Stimulated activated naive CD8-positive, alpha-beta T cell treated with anti-CD3 and anti-CD28 coated beads, Interleukin-15, amount 100 ng/mL, for 72 hours (primary cell): ENCODE data around the gene SDC4.

ENCODE experiments used
- ATAC-seq: fragments of 150-1000 bp; cut with Tn5 transposase; 2 replicates; pipeline ENCODE4 v1.10.0; 2021; ENCODE audit warnings: mild to moderate bottlenecking, moderate library complexity
- DNase-seq, 2 donors: peaks; one replicate each; pipeline ENCODE4 v3.0.0; 2021 to 2022
- H3K27ac Mint-ChIP-seq, 2 donors: one replicate each; pipeline ENCODE4 v1.8.0; 2022; ENCODE audit warnings: mild to moderate bottlenecking in 2 of 2, mixed read lengths in 2 of 2, moderate library complexity in 2 of 2
- H3K27me3 Mint-ChIP-seq: one replicate; pipeline ENCODE4 v1.8.0; 2022; ENCODE audit warnings: mixed read lengths
- H3K4me1 Mint-ChIP-seq: one replicate; pipeline ENCODE4 v1.8.0; 2022; ENCODE audit warnings: mild to moderate bottlenecking, mixed read lengths
- H3K4me3 Mint-ChIP-seq, 2 donors: one replicate each; pipeline ENCODE4 v1.8.0; 2022; ENCODE audit warnings: mild to moderate bottlenecking in 2 of 2, mixed read lengths in 2 of 2, moderate library complexity in 1 of 2
- H3K9me3 Mint-ChIP-seq, 2 donors: one replicate each; pipeline ENCODE4 v1.8.0; 2022; ENCODE audit warnings: mixed read lengths in 2 of 2

The SDC4 gene

GRCh38 chr20:45341579-45341938 lies 6.7 kb downstream of the SDC4 start:
- H3K27me3 Mint-ChIP-seq = peaks cover 12% of the 10 kb centered on the region
- H3K9me3 Mint-ChIP-seq = no peaks in the 10 kb centered on the region
- H3K4me3 Mint-ChIP-seq = no peak overlapping the region
- H3K27ac Mint-ChIP-seq = no peak overlapping the region
- H3K4me1 Mint-ChIP-seq = peaks cover 50% of the 10 kb centered on the region
- no peak for ATAC-seq
- no peak for DNase-seq

GRCh38 chr20:45340951-45341350 lies 7.3 kb downstream of the SDC4 start:
- ATAC-seq (no peak), DNase-seq (no peak)
- Mint-ChIP-seq H3K27ac (no peak overlapping the region), H3K4me1 (peaks cover 44% of the 10 kb centered on the region), H3K9me3 (no peaks in the 10 kb centered on the region), H3K27me3 (peaks cover 12% of the 10 kb centered on the region), H3K4me3 (no peak overlapping the region)

- H3K27ac Mint-ChIP-seq = no peak overlapping the region
- no peak for ATAC-seq
- no peak overlapping the region for H3K4me3 Mint-ChIP-seq
- peaks cover 38% of the 10 kb centered on the region for H3K4me1 Mint-ChIP-seq
- H3K9me3 Mint-ChIP-seq = no peaks in the 10 kb centered on the region
- DNase-seq = no peak
- H3K27me3 Mint-ChIP-seq = peaks cover 7% of the 10 kb centered on the region
Observed at GRCh38 chr20:45340236-45340847, 7.9 kb downstream of the SDC4 start.

GRCh38 chr20:45339799-45340198 lies 8.4 kb downstream of the SDC4 start:
- Mint-ChIP-seq H3K4me1 (peaks cover 33% of the 10 kb centered on the region), H3K27me3 (peaks cover 1% of the 10 kb centered on the region), H3K9me3 (no peaks in the 10 kb centered on the region), H3K27ac (no peak overlapping the region), H3K4me3 (no peak overlapping the region)
- ATAC-seq (no peak), DNase-seq (no peak)

- DNase-seq = no peak
- no peak overlapping the region for H3K27ac Mint-ChIP-seq
- H3K9me3 Mint-ChIP-seq = no peaks in the 10 kb centered on the region
- H3K4me3 Mint-ChIP-seq = no peak overlapping the region
- H3K27me3 Mint-ChIP-seq = no peaks in the 10 kb centered on the region
- H3K4me1 Mint-ChIP-seq = peaks cover 25% of the 10 kb centered on the region
- no peak for ATAC-seq
Observed at GRCh38 chr20:45339084-45339483, 9.1 kb downstream of the SDC4 start.

GRCh38 chr20:45338121-45339030 lies 9.8 kb downstream of the SDC4 start:
- H3K9me3 Mint-ChIP-seq = no peaks in the 10 kb centered on the region
- no peak overlapping the region for H3K4me3 Mint-ChIP-seq
- H3K27ac Mint-ChIP-seq = no peak overlapping the region
- H3K27me3 Mint-ChIP-seq = no peaks in the 10 kb centered on the region
- H3K4me1 Mint-ChIP-seq = peaks cover 21% of the 10 kb centered on the region
- no peak for DNase-seq
- no peak for ATAC-seq

GRCh38 chr20:45337367-45338120 lies 10.7 kb downstream of the SDC4 start:
- ATAC-seq (no peak), DNase-seq (no peak)
- Mint-ChIP-seq H3K27ac (peak overlapping the region in 1 of 2 donors; percentile 44), H3K9me3 (no peaks in the 10 kb centered on the region), H3K4me3 (no peak overlapping the region), H3K27me3 (no peaks in the 10 kb centered on the region), H3K4me1 (peaks cover 13% of the 10 kb centered on the region)

GRCh38 chr20:45336530-45337366 lies 11.5 kb downstream of the SDC4 start:
- no peak overlapping the region for H3K4me3 Mint-ChIP-seq
- no peak for DNase-seq
- no peaks in the 10 kb centered on the region for H3K27me3 Mint-ChIP-seq
- no peaks in the 10 kb centered on the region for H3K9me3 Mint-ChIP-seq
- H3K27ac Mint-ChIP-seq = peak overlapping the region in 1 of 2 donors; percentile 44
- peaks cover 8% of the 10 kb centered on the region for H3K4me1 Mint-ChIP-seq
- ATAC-seq = no peak

- H3K4me3 Mint-ChIP-seq = no peak overlapping the region
- no peaks in the 10 kb centered on the region for H3K27me3 Mint-ChIP-seq
- no peaks in the 10 kb centered on the region for H3K4me1 Mint-ChIP-seq
- ATAC-seq (no peak), DNase-seq (no peak)
- H3K9me3 Mint-ChIP-seq = no peaks in the 10 kb centered on the region
- H3K27ac Mint-ChIP-seq = no peak overlapping the region
Observed at GRCh38 chr20:45330476-45330875, 17.7 kb downstream of the SDC4 start.

GRCh38 chr20:45329497-45330319 lies 18.5 kb downstream of the SDC4 start:
- ATAC-seq (no peak), DNase-seq (no peak)
- no peak overlapping the region for H3K27ac Mint-ChIP-seq
- H3K9me3 Mint-ChIP-seq = no peaks in the 10 kb centered on the region
- no peak overlapping the region for H3K4me3 Mint-ChIP-seq
- H3K4me1 Mint-ChIP-seq = no peaks in the 10 kb centered on the region
- no peaks in the 10 kb centered on the region for H3K27me3 Mint-ChIP-seq

GRCh38 chr20:45328451-45328850 lies 19.8 kb downstream of the SDC4 start:
- no peaks in the 10 kb centered on the region for H3K9me3 Mint-ChIP-seq
- no peak for ATAC-seq
- no peak overlapping the region for H3K4me3 Mint-ChIP-seq
- H3K4me1 Mint-ChIP-seq = no peaks in the 10 kb centered on the region
- no peak for DNase-seq
- no peak overlapping the region for H3K27ac Mint-ChIP-seq
- no peaks in the 10 kb centered on the region for H3K27me3 Mint-ChIP-seq

GRCh38 chr20:45325371-45325770 lies 22.9 kb downstream of the SDC4 start:
- Mint-ChIP-seq H3K4me1 (peaks cover 17% of the 10 kb centered on the region), H3K9me3 (no peaks in the 10 kb centered on the region), H3K27ac (no peak overlapping the region), H3K4me3 (no peak overlapping the region), H3K27me3 (no peaks in the 10 kb centered on the region)
- ATAC-seq = no peak
- DNase-seq = no peak

- no peak for DNase-seq
- no peak overlapping the region for H3K27ac Mint-ChIP-seq
- no peaks in the 10 kb centered on the region for H3K27me3 Mint-ChIP-seq
- ATAC-seq = no peak
- peaks cover 34% of the 10 kb centered on the region for H3K4me1 Mint-ChIP-seq
- no peaks in the 10 kb centered on the region for H3K9me3 Mint-ChIP-seq
- no peak overlapping the region for H3K4me3 Mint-ChIP-seq
Observed at GRCh38 chr20:45323731-45324130, 24.5 kb downstream of the SDC4 start.

GRCh38 chr20:45322952-45323383 lies 25.3 kb downstream of the SDC4 start:
- no peaks in the 10 kb centered on the region for H3K9me3 Mint-ChIP-seq
- DNase-seq = no peak
- peaks cover under 1% of the 10 kb centered on the region for H3K27me3 Mint-ChIP-seq
- ATAC-seq = no peak
- peaks cover 41% of the 10 kb centered on the region for H3K4me1 Mint-ChIP-seq
- H3K4me3 Mint-ChIP-seq = no peak overlapping the region
- no peak overlapping the region for H3K27ac Mint-ChIP-seq
